K562 (cell line): ENCODE results near the gene SZT2. TPM values are rescaled to one million over a fixed set of nuclear protein-coding genes. Genes with fewer than 3 reads are reported as not detected.
A peak's percentile ranks its signal among the peaks of the same experiment; 100 is the strongest.

Experiments used
- CSDE1 ChIP-seq, 2 experiments: fragments of 450-650 bp; IDR thresholded peaks; 2 replicates each; pipeline ENCODE4 v1.6.1; 2016; ENCODE audit warnings: mild to moderate bottlenecking in 1 of 2
- DEAF1 ChIP-seq: fragments of 450-650 bp; formaldehyde crosslinking; IDR thresholded peaks from 2 replicates; pipeline ENCODE4 v1.4.0; 2020; ENCODE audit warnings: mild to moderate bottlenecking, moderate library complexity
- GATAD2A ChIP-seq: fragments of 450-650 bp; IDR thresholded peaks from 2 replicates; pipeline ENCODE4 v1.6.1; 2017
- HDAC8 ChIP-seq: fragments of 450-650 bp; IDR thresholded peaks from 2 replicates; pipeline ENCODE4 v1.6.1; 2016; ENCODE audit warnings: mild to moderate bottlenecking, missing genetic modification characterization, moderate library complexity, missing compliant biosample characterization
- MAZ ChIP-seq, 2 experiments: fragments of 450-650 bp in 1 of 2; sonication (generic) in 1 of 2; formaldehyde crosslinking; IDR thresholded peaks in 1 of 2; conservative IDR thresholded peaks in 1 of 2; 2 replicates each; pipeline versions ENCODE4 v1.4.0 to v1.5.0; 2020; ENCODE audit warnings: mild to moderate bottlenecking in 1 of 2, missing genetic modification reagents in 1 of 2
- POLR2AphosphoS5 ChIP-seq: IDR thresholded peaks from 2 replicates; pipeline ENCODE4 v1.6.1; 2011; ENCODE audit warnings: mild to moderate bottlenecking, low read depth, low read length, moderate library complexity; ENCODE audit not compliant: control insufficient read depth, insufficient read depth
- RB1 ChIP-seq: fragments of 450-650 bp; IDR thresholded peaks from 2 replicates; pipeline ENCODE4 v1.6.1; 2017; ENCODE audit warnings: low read depth, mild to moderate bottlenecking
- TARDBP ChIP-seq: fragments of 450-650 bp; IDR thresholded peaks from 2 replicates; pipeline ENCODE4 v1.6.1; 2016
- TEAD4 ChIP-seq, 2 experiments: sonication (generic) in 1 of 2; formaldehyde crosslinking in 1 of 2; IDR thresholded peaks; 2 replicates each; pipeline versions ENCODE4 v1.6.1 to v1.8.0; 2012 to 2022; ENCODE audit warnings: borderline replicate concordance in 1 of 2, inconsistent platforms in 1 of 2, low read length in 1 of 2, mild to moderate bottlenecking in 1 of 2, missing genetic modification reagents in 1 of 2
- UBTF ChIP-seq, 2 experiments: IDR thresholded peaks; 2 replicates each; pipeline ENCODE4 v1.6.1; 2012; ENCODE audit warnings: improper control_type of control experiment in 2 of 2, low read depth in 2 of 2, low read length in 2 of 2, borderline replicate concordance in 1 of 2
- ZBTB49 ChIP-seq: sonication (generic); formaldehyde crosslinking; IDR thresholded peaks from 2 replicates; pipeline ENCODE4 v1.8.0; 2022; ENCODE audit warnings: missing genetic modification reagents, mild to moderate bottlenecking, borderline replicate concordance
- polyA plus RNA-seq, 8 experiments: library from polyadenylated mRNA; depleted of rRNA in 4 of 8; stranded (reverse) in 5 of 8; unstranded in 3 of 8; fragments of >200 nt; fragmentation: Nextera tagmentation in 2 of 8; fragmentation: Illumina TruSeq in 1 of 8; extraction: Ambion mirVana in 2 of 8; extraction: Trizol in 1 of 8; gene quantifications; 2 replicates each; pipeline versions ENCODE4 v1.2.1 to v1.2.3, GENCODE V29; 2011 to 2014; ENCODE audit warnings: inconsistent platforms in 1 of 8, missing spikeins in 1 of 8
- total RNA-seq, 7 experiments: library from RNA; depleted of rRNA in 6 of 7; stranded (reverse); fragments of >200 nt in 6 of 7; fragmentation: Illumina TruSeq in 2 of 7; extraction: Trizol in 2 of 7; gene quantifications; 2 replicates each; pipeline versions ENCODE4 v1.2.1 to v1.2.3, GENCODE V29; 2011 to 2021; ENCODE audit warnings: low replicate concordance in 1 of 7
- TF ChIP-seq, protein P1 (sequence below): fragments of 250-450 bp; sonication (Bioruptor Pico); IDR thresholded peaks from 2 replicates; pipeline ENCODE4 v1.8.0; 2022; ENCODE audit warnings: moderate library complexity, mild to moderate bottlenecking, inconsistent platforms
- TF ChIP-seq, protein P2 (sequence below): sonication (generic); formaldehyde crosslinking; IDR thresholded peaks from 2 replicates; pipeline ENCODE4 v1.8.1; 2023; ENCODE audit warnings: mild to moderate bottlenecking, missing genetic modification reagents

Gene SZT2
- total and polyA plus RNA-seq, 9 of the 15 experiments (the other 6 are each of a cell fraction or from before 2014, with no cell fraction given) = 0.88 to 31.0 (median 12.8) TPM

- no peak for TF ChIP-seq ZBTB49 (CRISPR knock-in tag)
- TF ChIP-seq, protein P1, sequence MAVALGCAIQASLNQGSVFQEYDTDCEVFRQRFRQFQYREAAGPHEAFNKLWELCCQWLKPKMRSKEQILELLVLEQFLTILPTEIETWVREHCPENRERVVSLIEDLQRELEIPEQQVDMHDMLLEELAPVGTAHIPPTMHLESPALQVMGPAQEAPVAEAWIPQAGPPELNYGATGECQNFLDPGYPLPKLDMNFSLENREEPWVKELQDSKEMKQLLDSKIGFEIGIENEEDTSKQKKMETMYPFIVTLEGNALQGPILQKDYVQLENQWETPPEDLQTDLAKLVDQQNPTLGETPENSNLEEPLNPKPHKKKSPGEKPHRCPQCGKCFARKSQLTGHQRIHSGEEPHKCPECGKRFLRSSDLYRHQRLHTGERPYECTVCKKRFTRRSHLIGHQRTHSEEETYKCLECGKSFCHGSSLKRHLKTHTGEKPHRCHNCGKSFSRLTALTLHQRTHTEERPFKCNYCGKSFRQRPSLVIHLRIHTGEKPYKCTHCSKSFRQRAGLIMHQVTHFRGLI (CRISPR knock-in tag) = no peak
- TF ChIP-seq TEAD4 (IDR thresholded peaks at IDR 0.05; ENCODE audit: low read length) = peak; percentile 86
- TF ChIP-seq TEAD4 (CRISPR knock-in tag; IDR thresholded peaks at IDR 0.05; ENCODE audit: borderline replicate concordance) = 0 out of 2 replicates have a peak, but pooled peaks have one; percentile 29
- TF ChIP-seq, protein P2, sequence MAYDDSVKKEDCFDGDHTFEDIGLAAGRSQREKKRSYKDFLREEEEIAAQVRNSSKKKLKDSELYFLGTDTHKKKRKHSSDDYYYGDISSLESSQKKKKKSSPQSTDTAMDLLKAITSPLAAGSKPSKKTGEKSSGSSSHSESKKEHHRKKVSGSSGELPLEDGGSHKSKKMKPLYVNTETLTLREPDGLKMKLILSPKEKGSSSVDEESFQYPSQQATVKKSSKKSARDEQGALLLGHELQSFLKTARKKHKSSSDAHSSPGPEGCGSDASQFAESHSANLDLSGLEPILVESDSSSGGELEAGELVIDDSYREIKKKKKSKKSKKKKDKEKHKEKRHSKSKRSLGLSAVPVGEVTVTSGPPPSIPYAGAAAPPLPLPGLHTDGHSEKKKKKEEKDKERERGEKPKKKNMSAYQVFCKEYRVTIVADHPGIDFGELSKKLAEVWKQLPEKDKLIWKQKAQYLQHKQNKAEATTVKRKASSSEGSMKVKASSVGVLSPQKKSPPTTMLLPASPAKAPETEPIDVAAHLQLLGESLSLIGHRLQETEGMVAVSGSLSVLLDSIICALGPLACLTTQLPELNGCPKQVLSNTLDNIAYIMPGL (CRISPR knock-in tag) = 0 out of 2 replicates have a peak, but pooled peaks have one; percentile 2
- TF ChIP-seq DEAF1 (CRISPR knock-in tag) = no peak
- no peak; the same call in none of the 2 replicates for TF ChIP-seq TARDBP
- no peak for TF ChIP-seq HDAC8 (tag)
- TF ChIP-seq CSDE1 (IDR thresholded peaks at IDR 0.05) = no peak
- TF ChIP-seq GATAD2A = no peak
- TF ChIP-seq UBTF (IDR thresholded peaks at IDR 0.05; ENCODE audit: borderline replicate concordance in 1 of 2, low read depth in 2 of 2, low read length in 2 of 2) = peak; percentile 82 to 86; a peak in 3 of 4 replicates
- TF ChIP-seq MAZ (CRISPR knock-in tag; conservative IDR thresholded peaks at IDR 0.05 in 1 of 2, IDR thresholded peaks at IDR 0.05 in 1 of 2) = peak; percentile 18 to 42; a peak in 1 of 4 replicates
- 0 out of 2 replicates have a peak, but pooled peaks have one; percentile 37 for TF ChIP-seq RB1
- TF ChIP-seq POLR2AphosphoS5 = peak; percentile 78; the same call in 1 of the 2 replicates
Observed at GRCh38 chr1:43367026-43367903, 22.4 kb upstream of the SZT2 start (continued).
